ENCODE results near the gene CDC42EP2. TPM values are rescaled to one million over a fixed set of nuclear protein-coding genes. Genes with fewer than 3 reads are reported as not detected.

The CDC42EP2 gene
- total RNA-seq, 1 donor from 2014 or later: 26.7 TPM

- no peaks in the 10 kb centered on the region for H3K27me3 Mint-ChIP-seq (ENCODE audit: low read depth, unreplicated experiment)
- TF ChIP-seq EZH2 (IDR thresholded peaks at IDR 0.05; ENCODE audit: insufficient read depth, low read length): no peak
- no peak for TF ChIP-seq CTCF (IDR thresholded peaks at IDR 0.05; ENCODE audit: insufficient read depth, low read depth, low read length)
- Histone ChIP-seq H4K20me1 (ENCODE audit: insufficient read depth, low read length) (peaks cover 6% of the 10 kb centered on the region), H3K27ac (ENCODE audit: low read depth, low read length) (no peak overlapping the region), H3K9ac (ENCODE audit: low read length) (no peak overlapping the region), H3K4me3 (ENCODE audit: insufficient read depth, low read depth, low read length) (no peak overlapping the region), H3K4me1 (ENCODE audit: insufficient read depth, low read length) (peaks cover 13% of the 10 kb centered on the region), H3K27me3 (ENCODE audit: insufficient read depth, low read length) (no peaks in the 10 kb centered on the region), H3K79me2 (ENCODE audit: insufficient read depth, low read length) (peaks cover 2% of the 10 kb centered on the region), H3K9me3 (ENCODE audit: insufficient read depth, low read depth, low read length) (no peaks in the 10 kb centered on the region), H3K36me3 (ENCODE audit: insufficient read depth, low read length) (no peaks in the 10 kb centered on the region), H2AFZ (ENCODE audit: low read depth, low read length) (no peak overlapping the region), H3K4me2 (ENCODE audit: low read length) (no peak overlapping the region)
- H3K36me3 Mint-ChIP-seq (ENCODE audit: low read depth, unreplicated experiment): peaks cover 3% of the 10 kb centered on the region
- DNase-seq (ENCODE audit: low read depth) (no peak), FAIRE-seq (no peak)
- peaks cover 10% of the 10 kb centered on the region for H3K4me1 Mint-ChIP-seq (ENCODE audit: low read depth, unreplicated experiment)
- no peak overlapping the region for H3K27ac Mint-ChIP-seq (ENCODE audit: unreplicated experiment)
- H3K4me3 Mint-ChIP-seq (ENCODE audit: unreplicated experiment): no peak overlapping the region
- no peaks in the 10 kb centered on the region for H3K9me3 Mint-ChIP-seq (ENCODE audit: unreplicated experiment)
Observed at GRCh38 chr11:65308281-65308891, 6.3 kb upstream of the CDC42EP2 start.

- no peak for FAIRE-seq
- H3K4me2 ChIP-seq (ENCODE audit: low read length): no peak overlapping the region
- H3K79me2 ChIP-seq (ENCODE audit: insufficient read depth, low read length): peaks cover 2% of the 10 kb centered on the region
- H3K36me3 Mint-ChIP-seq (ENCODE audit: low read depth, unreplicated experiment): peaks cover 3% of the 10 kb centered on the region
- no peaks in the 10 kb centered on the region for H3K9me3 ChIP-seq (ENCODE audit: insufficient read depth, low read depth, low read length)
- H3K9ac ChIP-seq (ENCODE audit: low read length): no peak overlapping the region
- TF ChIP-seq EZH2 (IDR thresholded peaks at IDR 0.05; ENCODE audit: insufficient read depth, low read length) (no peak), CTCF (IDR thresholded peaks at IDR 0.05; ENCODE audit: insufficient read depth, low read depth, low read length) (no peak)
- H3K27ac Mint-ChIP-seq (ENCODE audit: unreplicated experiment): no peak overlapping the region
- H3K4me1 ChIP-seq (ENCODE audit: insufficient read depth, low read length): peaks cover 16% of the 10 kb centered on the region
- H3K27me3 ChIP-seq (ENCODE audit: insufficient read depth, low read length): no peaks in the 10 kb centered on the region
- peaks cover 6% of the 10 kb centered on the region for H4K20me1 ChIP-seq (ENCODE audit: insufficient read depth, low read length)
- no peak overlapping the region for H3K27ac ChIP-seq (ENCODE audit: low read depth, low read length)
- DNase-seq (ENCODE audit: low read depth): no peak
- H3K9me3 Mint-ChIP-seq (ENCODE audit: unreplicated experiment): no peaks in the 10 kb centered on the region
- H2AFZ ChIP-seq (ENCODE audit: low read depth, low read length): no peak overlapping the region
- H3K4me1 Mint-ChIP-seq (ENCODE audit: low read depth, unreplicated experiment): peaks cover 15% of the 10 kb centered on the region
- H3K36me3 ChIP-seq (ENCODE audit: insufficient read depth, low read length): no peaks in the 10 kb centered on the region
- H3K4me3 ChIP-seq (ENCODE audit: insufficient read depth, low read depth, low read length): no peak overlapping the region
- no peaks in the 10 kb centered on the region for H3K27me3 Mint-ChIP-seq (ENCODE audit: low read depth, unreplicated experiment)
- H3K4me3 Mint-ChIP-seq (ENCODE audit: unreplicated experiment): no peak overlapping the region
Observed at GRCh38 chr11:65309006-65309405, 5.7 kb upstream of the CDC42EP2 start.

- Mint-ChIP-seq H3K4me1 (ENCODE audit: low read depth, unreplicated experiment) (peaks cover 17% of the 10 kb centered on the region), H3K4me3 (ENCODE audit: unreplicated experiment) (no peak overlapping the region), H3K9me3 (ENCODE audit: unreplicated experiment) (no peaks in the 10 kb centered on the region), H3K36me3 (ENCODE audit: low read depth, unreplicated experiment) (peaks cover 3% of the 10 kb centered on the region), H3K27me3 (ENCODE audit: low read depth, unreplicated experiment) (no peaks in the 10 kb centered on the region), H3K27ac (ENCODE audit: unreplicated experiment) (no peak overlapping the region)
- peaks cover 4% of the 10 kb centered on the region for H3K79me2 ChIP-seq (ENCODE audit: insufficient read depth, low read length)
- H3K9me3 ChIP-seq (ENCODE audit: insufficient read depth, low read depth, low read length): no peaks in the 10 kb centered on the region
- no peak for DNase-seq (ENCODE audit: low read depth)
- TF ChIP-seq EZH2 (IDR thresholded peaks at IDR 0.05; ENCODE audit: insufficient read depth, low read length) (no peak), CTCF (IDR thresholded peaks at IDR 0.05; ENCODE audit: insufficient read depth, low read depth, low read length) (no peak)
- H3K4me3 ChIP-seq (ENCODE audit: insufficient read depth, low read depth, low read length): no peak overlapping the region
- no peak overlapping the region for H2AFZ ChIP-seq (ENCODE audit: low read depth, low read length)
- H3K9ac ChIP-seq (ENCODE audit: low read length): no peak overlapping the region
- FAIRE-seq: no peak
- peak overlapping the region; percentile 43 for H3K4me2 ChIP-seq (ENCODE audit: low read length)
- H3K36me3 ChIP-seq (ENCODE audit: insufficient read depth, low read length): no peaks in the 10 kb centered on the region
- no peak overlapping the region for H3K27ac ChIP-seq (ENCODE audit: low read depth, low read length)
- no peaks in the 10 kb centered on the region for H3K27me3 ChIP-seq (ENCODE audit: insufficient read depth, low read length)
- peaks cover 20% of the 10 kb centered on the region for H3K4me1 ChIP-seq (ENCODE audit: insufficient read depth, low read length)
- H4K20me1 ChIP-seq (ENCODE audit: insufficient read depth, low read length): peaks cover 6% of the 10 kb centered on the region
Observed at GRCh38 chr11:65310215-65310614, 4.5 kb upstream of the CDC42EP2 start.

All from astrocyte (in vitro differentiated cells and primary cell).